Tracheal epithelial cell (primary cell): ENCODE data around the gene TMEM223. TPM values are rescaled to one million over a fixed set of nuclear protein-coding genes. Genes with fewer than 3 reads are reported as not detected.

ENCODE experiments used
- total RNA-seq: library from RNA; depleted of rRNA; stranded (reverse); fragments of >200 nt; gene quantifications from 2 replicates; pipeline ENCODE4 v1.2.1, GENCODE V29; 2014

The TMEM223 gene
- total RNA-seq, result 25.8 and 29.6 TPM in 2 replicates

GRCh38 chr11:62791501-62792201, at the start of gene TMEM223:
Gene TMEM223, minus strand, starts transcription at chr11:62792006. Its CDS starts 12 bp downstream, at chr11:62791994.

DNA sequence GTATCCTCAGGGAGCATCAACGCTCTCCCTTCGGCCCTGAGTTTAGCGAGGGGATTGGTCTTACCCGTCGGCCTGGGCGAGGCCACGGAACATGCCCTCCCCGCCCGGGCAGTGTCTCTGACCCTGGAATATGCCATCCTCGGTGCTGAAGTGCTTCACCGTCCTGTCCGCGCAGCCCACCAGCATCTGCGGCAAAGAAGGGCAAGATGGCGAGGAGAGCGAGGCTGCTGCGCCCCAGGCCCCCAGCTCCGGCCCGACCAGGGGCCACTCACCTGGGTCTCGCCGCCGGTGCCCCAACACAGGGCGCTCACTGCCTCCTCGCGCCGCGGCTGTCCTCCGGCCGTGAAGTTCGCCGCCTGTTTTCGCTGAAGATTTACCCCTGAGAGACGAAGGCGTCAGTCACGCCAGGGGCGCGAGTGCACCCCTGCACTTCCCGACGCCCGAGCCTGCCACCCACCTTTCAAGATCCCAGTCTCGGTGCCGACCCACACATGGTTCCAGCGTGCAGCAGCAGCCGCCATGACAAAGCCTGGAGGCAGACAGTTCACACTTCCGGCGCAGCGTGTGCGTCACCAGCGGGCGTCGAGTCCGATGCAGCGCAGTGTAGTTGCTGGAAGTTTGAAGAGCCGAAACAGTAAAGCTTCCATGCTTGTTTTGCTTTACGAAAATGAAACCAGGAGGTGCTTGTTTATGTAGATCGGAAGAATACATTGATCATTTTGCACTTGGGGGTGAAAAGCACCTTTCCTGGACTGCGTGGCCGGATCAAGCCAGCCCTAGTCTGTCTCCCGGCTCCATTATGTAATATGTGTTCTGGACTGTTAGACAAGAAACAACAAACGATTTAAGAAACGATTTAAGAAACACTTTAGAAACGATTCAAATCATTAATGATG, 47.5 kb upstream of the TMEM223 start, which contains the start of gene WDR74:
WDR74 (minus strand) TSS at position 541 of the 896 bp plus-strand sequence; CDS start at position 521, 20 bp downstream.

GRCh38 chr11:62832336-62833234, 40.8 kb upstream of the TMEM223 start, which contains the start of gene TEX54:
Gene TEX54, minus strand, starts transcription at chr11:62832841.

DNA sequence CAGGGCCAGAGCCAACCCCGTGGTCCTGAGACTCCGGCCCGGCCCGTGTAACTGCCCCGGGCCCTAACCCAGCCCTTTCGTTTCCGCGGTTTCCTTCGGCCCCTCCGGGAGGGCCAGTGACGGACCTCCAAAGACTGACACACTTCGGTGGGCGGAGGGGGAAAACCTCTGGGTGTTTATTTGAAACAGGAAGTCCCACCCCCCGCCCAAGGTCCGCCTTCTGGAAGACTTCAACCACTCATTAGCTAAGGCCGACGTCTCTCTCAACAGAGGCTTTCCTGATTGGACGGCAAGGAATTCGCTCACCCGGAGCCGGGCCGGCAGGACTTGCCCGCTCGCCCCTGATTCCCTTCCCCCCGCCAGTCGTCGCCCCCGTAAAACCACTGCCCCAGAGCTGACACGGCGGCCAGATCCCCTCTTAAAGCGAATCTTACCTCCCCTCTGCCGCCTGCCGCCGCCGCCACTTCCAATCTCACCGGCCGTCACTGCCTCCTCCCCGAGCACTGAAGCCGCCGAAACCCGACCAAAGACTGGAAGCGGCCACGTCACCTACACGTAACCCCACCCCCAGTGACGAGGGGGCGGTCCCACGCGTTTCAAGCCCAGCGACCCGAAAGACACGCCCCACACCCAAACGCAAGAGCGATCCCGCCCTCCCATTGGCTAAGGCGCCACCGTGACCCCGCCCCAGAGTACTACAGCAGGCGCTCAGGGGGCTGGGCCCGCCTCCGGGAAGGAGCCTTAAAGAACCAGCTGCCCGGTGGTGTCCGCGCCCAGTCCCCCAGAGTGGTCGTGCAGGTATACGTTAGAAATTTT, 39.9 kb upstream of the TMEM223 start, which contains the start of gene STX5:
STX5 (minus strand) TSS at position 532 of the 816 bp plus-strand sequence. CDS start 808 bp downstream, outside the sequence.

GRCh38 chr11:62805076-62805892, 13.5 kb upstream of the TMEM223 start, which contains the start of gene NXF1:
Gene NXF1, minus strand, starts transcription at chr11:62805440. Its CDS starts 84 bp downstream, at chr11:62805356.

GRCh38 chr11:62787005-62787759, 4.6 kb downstream of the TMEM223 start, which contains the start of gene TMEM179B:
Gene TMEM179B, plus strand, starts transcription at chr11:62787402. Its CDS starts 30 bp downstream, at chr11:62787432.

DNA sequence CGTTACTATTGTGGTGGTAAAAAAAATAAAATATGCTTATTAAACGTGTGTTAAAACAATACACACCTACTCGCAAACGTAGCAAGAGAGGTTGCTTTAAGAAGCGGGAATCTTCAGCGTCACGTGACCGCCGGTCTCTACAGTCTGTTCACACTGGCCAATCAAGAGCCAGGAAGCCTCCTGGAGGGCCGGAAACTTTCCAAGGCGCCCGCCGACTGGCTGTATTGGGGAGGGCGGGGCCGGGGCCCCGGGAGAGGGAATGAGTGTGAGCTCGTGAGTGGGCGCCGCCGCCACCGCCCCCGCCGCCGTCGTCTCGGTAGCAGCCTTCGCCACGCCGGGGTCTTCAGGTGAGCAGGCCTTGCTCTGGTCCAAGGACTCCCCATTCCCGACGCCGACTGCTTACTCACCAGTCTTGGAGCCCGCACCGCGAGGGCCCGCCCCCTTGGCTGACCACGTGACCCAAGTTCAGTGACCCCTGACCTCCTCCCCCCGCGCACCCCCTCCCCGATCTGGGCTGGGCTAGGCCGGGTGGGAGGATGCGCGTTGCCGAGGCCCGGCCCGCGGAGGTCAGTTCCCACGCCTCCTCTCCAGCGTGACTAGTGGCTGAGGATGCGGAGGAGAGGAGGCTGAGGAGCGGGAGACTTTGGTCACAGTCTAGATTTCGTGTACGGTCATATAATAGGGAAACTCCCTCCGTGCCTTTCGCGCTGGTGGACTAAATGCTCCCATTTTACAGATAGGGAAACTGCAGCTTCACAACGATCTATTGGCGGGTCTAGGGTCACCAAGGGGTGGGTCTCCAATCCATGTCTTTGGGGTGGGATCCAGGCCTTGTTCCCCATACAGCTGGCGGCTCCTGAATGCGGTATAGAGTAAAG, 20.4 kb downstream of the TMEM223 start, which contains the start of gene TAF6L:
TAF6L (plus strand) TSS at position 253 of the 878 bp plus-strand sequence. CDS start 4,388 bp downstream, outside the sequence.

DNA sequence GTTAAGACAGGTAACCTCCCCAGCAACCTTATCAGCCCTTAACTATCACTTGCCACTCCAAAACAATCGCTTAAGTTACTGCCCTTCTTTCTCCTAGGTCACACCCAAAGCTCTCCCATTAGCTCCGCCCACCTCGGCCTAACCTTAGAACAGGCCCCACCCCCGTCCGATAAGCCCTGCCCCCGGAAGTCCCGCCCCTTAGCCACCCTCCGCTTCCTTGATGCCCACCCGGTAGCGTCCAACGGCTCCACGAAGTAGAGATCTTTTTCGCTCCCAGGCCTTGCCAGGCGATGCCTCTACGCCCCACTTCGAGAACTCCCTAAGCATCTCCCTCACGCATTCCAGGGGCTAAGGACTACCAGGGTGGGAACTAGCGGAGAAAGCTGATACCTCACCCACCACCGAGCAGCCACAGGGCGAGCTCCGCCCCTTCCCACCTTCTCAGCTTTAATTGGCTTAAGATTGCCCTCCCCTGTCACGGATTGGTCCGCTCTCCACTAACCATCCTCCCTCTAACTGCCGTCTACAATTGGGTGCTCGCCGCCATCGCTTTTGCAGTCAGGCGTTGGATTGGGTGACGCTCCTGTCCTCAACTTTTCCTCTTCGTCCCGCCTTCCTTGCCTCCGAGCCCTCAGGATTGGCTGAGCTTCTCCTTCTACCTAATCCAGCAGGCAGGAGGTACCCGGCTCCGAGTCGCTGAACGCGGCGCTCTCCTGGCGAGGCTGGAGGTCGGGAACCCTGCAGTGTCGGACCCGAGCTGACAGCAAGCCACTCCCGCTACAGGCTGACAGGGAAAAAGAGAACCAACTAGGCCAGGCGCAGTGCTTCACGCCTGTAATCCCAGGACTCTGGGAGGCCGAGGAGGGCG, 37.8 kb downstream of the TMEM223 start, which contains the start of gene ZBTB3:
ZBTB3 (minus strand) TSS at position 425 of the 868 bp plus-strand sequence. CDS start 496 bp downstream, outside the sequence.

Other genes with a start within 250 kb of the TMEM223 start
- 448 and 668 TPM in 2 replicates for gene AHNAK, start 245.2 kb downstream of the TMEM223 start, total RNA-seq
- 1,841 and 2,603 TPM in 2 replicates for gene EEF1G, start 218.1 kb downstream of the TMEM223 start, total RNA-seq
- gene TUT1, start 200.5 kb downstream of the TMEM223 start, total RNA-seq, result 7.0 and 9.0 TPM in 2 replicates
- 141 and 164 TPM in 2 replicates for gene MTA2, start 190.1 kb downstream of the TMEM223 start, total RNA-seq
- gene EML3, start 179.2 kb downstream of the TMEM223 start, total RNA-seq, result 12.1 and 17.8 TPM in 2 replicates
- 1.4 and 3.0 TPM in 2 replicates for gene ROM1, start 178.7 kb downstream of the TMEM223 start, total RNA-seq
- gene B3GAT3, start 170.0 kb downstream of the TMEM223 start, total RNA-seq, result 45.1 and 50.5 TPM in 2 replicates
- gene GANAB, start 145.4 kb downstream of the TMEM223 start, total RNA-seq, result 132 and 144 TPM in 2 replicates
- gene INTS5, start 138.7 kb downstream of the TMEM223 start, total RNA-seq, result 25.8 and 30.5 TPM in 2 replicates
- gene C11orf98, start 126.8 kb downstream of the TMEM223 start, total RNA-seq, result 23.9 and 32.8 TPM in 2 replicates
- 4.3 and 26.0 TPM in 2 replicates for gene CSKMT, start 126.7 kb downstream of the TMEM223 start, total RNA-seq
- 11.6 and 20.2 TPM in 2 replicates for gene UQCC3, start 120.3 kb downstream of the TMEM223 start, total RNA-seq
- gene LBHD1, start 119.7 kb downstream of the TMEM223 start, total RNA-seq, result 0.85 and 0.96 TPM in 2 replicates
- 172 and 236 TPM in 2 replicates for gene UBXN1, start 112.9 kb downstream of the TMEM223 start, total RNA-seq
- gene LRRN4CL, start 102.5 kb downstream of the TMEM223 start, total RNA-seq, result under 0.01 and 0.21 TPM in 2 replicates
- gene BSCL2, start 84.6 kb downstream of the TMEM223 start, total RNA-seq, result 27.0 and 61.6 TPM in 2 replicates
- not detected in 2 replicates for gene GNG3, start 84.3 kb downstream of the TMEM223 start, total RNA-seq
- 6.0 and 7.2 TPM in 2 replicates for gene HNRNPUL2, start 64.5 kb downstream of the TMEM223 start, total RNA-seq
- 19.5 and 36.2 TPM in 2 replicates for gene TTC9C, start 63.5 kb downstream of the TMEM223 start, total RNA-seq
- gene ZBTB3, start 37.8 kb downstream of the TMEM223 start, total RNA-seq, result 9.9 and 11.5 TPM in 2 replicates
- gene POLR2G, start 30.4 kb downstream of the TMEM223 start, total RNA-seq, result 71.8 and 86.8 TPM in 2 replicates
- 13.3 and 21.1 TPM in 2 replicates for gene TAF6L, start 20.6 kb downstream of the TMEM223 start, total RNA-seq
- 39.3 and 46.3 TPM in 2 replicates for gene TMEM179B, start 4.6 kb downstream of the TMEM223 start, total RNA-seq
- 8.5 and 11.8 TPM in 2 replicates for gene NXF1, start 13.4 kb upstream of the TMEM223 start, total RNA-seq
- 24.9 and 27.2 TPM in 2 replicates for gene STX5, start 40.0 kb upstream of the TMEM223 start, total RNA-seq
- not detected in 2 replicates for gene TEX54, start 40.8 kb upstream of the TMEM223 start, total RNA-seq
- 85.3 and 91.8 TPM in 2 replicates for gene WDR74, start 47.6 kb upstream of the TMEM223 start, total RNA-seq
- gene SLC3A2, start 88.9 kb upstream of the TMEM223 start, total RNA-seq, result 423 and 762 TPM in 2 replicates
- not detected in 2 replicates for gene CHRM1, start 129.4 kb upstream of the TMEM223 start, total RNA-seq
- gene SLC22A6, start 193.0 kb upstream of the TMEM223 start, total RNA-seq, result not detected in 2 replicates
- gene SLC22A8, start 223.8 kb upstream of the TMEM223 start, total RNA-seq, result not detected in 2 replicates